UCSD-AML1 (cell line): ENCODE results near the gene ATXN2.
"Not testable (repeated sequence)": the region's sequence is repeated elsewhere in the genome, so short reads cannot be mapped to it uniquely, and the experiment has no call there.

Experiments
- DNase-seq: peaks from one replicate; lab custom pipeline; 2025; ENCODE audit not compliant: unreplicated experiment; lab: John Stamatoyannopoulos, UW

ATXN2 gene

GRCh38 chr12:111505601-111506036 lies 93.5 kb downstream of the ATXN2 start:
- no peak for DNase-seq

DNA sequence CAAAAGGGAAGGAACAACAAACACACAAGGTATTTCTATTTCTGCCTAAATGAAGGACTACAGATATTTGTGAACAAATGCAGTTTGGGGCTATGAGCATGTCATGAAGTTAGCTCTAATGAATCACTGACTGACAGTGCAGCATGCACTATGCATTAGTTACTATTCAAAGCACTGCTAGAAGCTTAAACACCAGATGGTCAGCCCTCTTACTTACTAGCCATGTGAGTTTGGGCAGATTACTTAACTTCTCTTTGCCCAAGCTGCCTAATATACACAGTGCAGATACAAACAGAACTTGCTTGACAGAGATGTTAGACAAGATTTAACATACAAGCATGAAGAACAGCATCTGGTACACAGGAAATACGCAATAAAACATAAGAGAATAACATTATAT lies 96.0 kb downstream of the ATXN2 start:
- DNase-seq: no peak

- DNase-seq: no peak
These were observed 104.4 kb downstream of the ATXN2 start for GRCh38 chr12:111494676-111495075.

DNA sequence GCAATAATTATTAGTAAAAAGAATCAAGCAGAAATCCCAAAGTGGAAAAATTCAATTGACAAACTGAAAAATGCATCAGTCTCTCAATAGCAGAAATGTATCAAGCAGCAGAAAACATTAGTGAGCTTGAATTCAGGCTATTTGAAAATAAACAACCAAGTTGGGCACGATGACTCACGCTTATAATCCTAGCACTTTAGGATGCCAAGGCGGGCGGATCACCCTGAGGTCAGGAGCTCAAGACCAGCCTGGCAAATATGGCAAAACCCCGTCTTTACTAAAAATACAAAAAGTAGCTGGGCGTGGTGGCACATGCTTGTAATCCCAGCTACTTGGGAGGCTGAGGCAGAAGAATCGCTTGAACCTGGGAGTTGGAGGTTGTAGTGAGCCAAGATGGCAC lies 106.1 kb downstream of the ATXN2 start:
- not testable (repeated sequence) for DNase-seq

DNA sequence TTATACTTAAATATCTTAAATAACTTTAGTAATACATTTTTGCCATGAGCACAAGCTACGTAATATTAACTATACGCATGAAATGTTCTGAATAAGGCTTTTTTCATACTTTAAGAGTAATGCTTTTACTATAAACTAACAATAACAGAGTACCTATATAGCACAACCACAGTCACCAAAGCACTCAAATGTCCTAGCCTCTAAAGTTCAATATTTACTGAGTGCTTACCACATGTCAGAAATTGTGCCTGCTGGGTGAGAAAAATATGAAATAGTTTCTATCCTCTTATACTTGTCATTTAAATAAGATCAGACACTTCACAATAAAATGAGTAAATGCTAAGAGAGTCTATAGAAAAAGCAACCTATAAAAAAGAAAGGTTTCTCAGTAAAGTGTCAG lies 110.3 kb downstream of the ATXN2 start:
- DNase-seq: no peak

GRCh38 chr12:111488271-111488670 lies 110.8 kb downstream of the ATXN2 start:
- DNase-seq: no peak

DNA sequence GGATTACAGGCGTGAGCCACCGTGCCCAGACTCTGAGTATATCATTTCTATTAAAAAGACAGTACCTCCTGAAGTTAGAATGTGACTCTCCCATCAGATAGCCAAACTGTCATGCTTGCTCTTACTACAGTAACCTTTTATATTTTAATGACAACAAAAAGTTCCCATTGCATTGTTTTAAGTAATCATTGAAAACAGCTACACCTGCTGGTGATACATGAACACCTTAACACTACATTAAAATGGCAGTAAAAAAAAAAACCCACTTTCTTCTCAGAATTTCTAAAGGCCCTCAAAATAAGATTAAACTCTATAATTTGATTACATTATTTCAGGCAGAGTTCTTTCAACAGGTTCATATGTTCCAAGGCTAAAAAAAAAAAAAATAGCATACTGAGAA lies 116.7 kb downstream of the ATXN2 start:
- DNase-seq: no peak

GRCh38 chr12:111471236-111471635 lies 127.9 kb downstream of the ATXN2 start:
- no peak for DNase-seq

DNA sequence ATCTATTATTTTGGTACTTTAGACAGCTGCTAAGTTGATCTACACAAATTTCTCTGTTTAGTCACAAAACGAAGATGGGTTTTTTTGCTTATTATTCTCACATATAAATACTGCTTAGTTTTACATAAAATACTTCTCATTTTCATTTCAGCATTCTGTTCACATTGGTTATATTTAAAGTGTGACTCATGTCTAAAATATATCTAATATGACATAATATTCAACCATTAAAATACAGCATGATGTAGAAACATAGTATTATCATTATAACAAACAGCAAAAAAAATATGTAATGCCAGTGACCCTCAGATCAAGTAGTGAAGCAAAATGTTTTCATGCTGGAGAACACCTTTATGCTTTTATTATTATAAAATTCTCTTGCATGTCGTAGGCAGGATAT lies 129.7 kb downstream of the ATXN2 start:
- DNase-seq: no peak

- DNase-seq: no peak
These were observed 131.3 kb downstream of the ATXN2 start for GRCh38 chr12:111467857-111468241.

DNA sequence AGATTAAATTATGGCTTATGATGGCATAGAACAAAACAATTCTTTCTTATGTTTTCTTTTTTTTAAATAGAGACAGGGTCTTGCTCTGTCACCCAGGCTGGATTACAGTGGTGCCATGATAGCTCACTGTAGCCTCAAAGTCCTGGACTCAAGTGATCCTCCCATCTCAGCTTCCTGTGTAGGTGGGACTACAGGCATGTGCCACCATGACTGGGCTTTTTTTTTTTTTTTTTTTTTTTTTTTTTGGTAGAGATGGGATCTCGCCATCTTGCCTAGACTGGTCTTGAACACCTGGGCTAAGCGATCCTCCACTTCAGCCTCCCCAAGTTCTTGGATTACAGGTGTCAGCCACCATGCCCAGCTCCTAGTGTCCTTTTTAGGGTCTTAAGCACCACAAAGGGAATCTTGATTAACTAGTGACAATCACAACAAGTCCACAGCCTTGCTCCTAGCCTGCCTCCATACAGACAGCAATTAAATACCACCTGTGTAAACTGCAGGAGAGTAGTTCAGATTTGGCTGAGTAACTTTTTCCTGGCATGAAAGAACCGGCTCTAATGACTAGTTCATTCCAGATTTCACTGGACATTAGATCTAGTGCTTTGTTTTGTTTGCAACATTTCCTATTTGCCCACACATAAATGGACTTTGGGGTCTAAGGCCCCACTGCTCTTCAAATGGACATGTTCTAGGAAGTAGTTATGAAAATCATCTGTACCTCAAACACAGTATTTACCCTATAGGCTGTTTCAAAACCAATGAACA lies 131.8 kb downstream of the ATXN2 start:
- DNase-seq: no peak

DNA sequence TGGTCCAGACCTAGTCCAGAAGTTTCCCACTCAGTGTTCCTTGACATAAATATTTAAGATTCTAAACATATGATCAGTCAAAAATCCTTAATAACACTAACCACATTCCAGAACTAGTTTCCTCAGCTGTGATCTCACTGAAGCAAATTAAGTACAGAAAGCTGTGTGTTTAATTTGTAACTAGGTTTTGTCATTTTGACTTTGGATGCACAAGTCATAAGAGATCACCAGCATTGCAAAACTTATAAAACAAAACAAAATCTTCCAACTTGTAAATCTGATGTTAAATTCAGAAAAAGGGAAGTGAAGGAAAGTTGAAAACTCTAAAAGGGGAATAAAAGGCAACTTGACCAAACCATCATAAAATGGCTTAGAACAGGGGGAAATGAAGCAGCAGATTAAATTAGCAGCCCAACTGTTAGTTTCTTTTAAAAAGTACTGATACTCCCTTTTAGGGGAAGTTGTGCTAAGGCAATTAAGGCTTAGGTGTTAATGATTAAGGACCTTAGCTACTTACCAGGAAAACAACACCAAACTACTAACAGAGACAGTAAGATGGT lies 136.8 kb downstream of the ATXN2 start:
- no peak for DNase-seq

GRCh38 chr12:111460111-111460510 lies 139.0 kb downstream of the ATXN2 start:
- DNase-seq: not testable (repeated sequence)

- no peak for DNase-seq
These were observed 140.5 kb downstream of the ATXN2 start for GRCh38 chr12:111458546-111459172.

- no peak for DNase-seq
These were observed 141.5 kb downstream of the ATXN2 start for GRCh38 chr12:111457577-111457976.

DNA sequence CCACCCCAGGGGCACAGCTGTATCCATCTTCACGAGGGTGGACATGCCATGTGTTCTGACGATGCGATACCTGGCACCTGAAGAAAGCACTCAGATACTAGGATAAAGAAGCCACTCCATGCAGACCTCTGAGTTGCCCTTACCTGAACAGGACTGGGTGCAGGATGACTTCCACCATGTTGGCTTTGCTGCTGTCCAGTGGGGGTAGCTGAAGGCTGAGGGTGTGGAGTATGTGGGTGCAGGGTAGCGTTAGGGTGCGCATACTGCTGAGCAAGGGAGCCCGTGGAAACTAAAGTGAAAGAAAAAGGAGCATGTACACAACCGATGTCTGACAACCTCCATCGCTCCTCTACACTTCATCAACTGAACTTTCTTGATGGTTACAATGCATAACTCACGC lies 142.0 kb downstream of the ATXN2 start:
- no peak for DNase-seq

GRCh38 chr12:111455448-111456320 lies 143.4 kb downstream of the ATXN2 start:
- no peak for DNase-seq

GRCh38 chr12:111454716-111455447 lies 144.2 kb downstream of the ATXN2 start:
- DNase-seq: no peak

DNA sequence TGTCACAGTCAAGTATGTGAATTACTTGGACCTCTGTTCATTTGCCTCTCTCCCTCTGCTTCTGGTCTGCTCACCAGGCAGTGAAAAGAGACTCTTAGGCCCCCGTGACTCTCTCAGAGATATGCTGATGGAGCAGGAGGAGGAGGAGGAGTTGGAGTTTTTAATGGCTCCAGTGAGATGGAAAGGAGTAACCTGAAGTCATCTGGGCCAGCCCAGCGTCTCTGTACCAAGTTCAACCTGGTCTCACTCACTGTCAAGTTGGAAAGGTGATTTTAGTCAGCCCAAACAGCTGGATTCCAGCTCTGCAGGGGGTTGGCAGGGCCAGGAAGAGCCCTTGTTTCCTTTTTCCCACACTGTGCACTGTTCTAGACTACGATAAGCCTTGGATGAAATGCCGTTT lies 144.8 kb downstream of the ATXN2 start:
- DNase-seq: no peak

DNA sequence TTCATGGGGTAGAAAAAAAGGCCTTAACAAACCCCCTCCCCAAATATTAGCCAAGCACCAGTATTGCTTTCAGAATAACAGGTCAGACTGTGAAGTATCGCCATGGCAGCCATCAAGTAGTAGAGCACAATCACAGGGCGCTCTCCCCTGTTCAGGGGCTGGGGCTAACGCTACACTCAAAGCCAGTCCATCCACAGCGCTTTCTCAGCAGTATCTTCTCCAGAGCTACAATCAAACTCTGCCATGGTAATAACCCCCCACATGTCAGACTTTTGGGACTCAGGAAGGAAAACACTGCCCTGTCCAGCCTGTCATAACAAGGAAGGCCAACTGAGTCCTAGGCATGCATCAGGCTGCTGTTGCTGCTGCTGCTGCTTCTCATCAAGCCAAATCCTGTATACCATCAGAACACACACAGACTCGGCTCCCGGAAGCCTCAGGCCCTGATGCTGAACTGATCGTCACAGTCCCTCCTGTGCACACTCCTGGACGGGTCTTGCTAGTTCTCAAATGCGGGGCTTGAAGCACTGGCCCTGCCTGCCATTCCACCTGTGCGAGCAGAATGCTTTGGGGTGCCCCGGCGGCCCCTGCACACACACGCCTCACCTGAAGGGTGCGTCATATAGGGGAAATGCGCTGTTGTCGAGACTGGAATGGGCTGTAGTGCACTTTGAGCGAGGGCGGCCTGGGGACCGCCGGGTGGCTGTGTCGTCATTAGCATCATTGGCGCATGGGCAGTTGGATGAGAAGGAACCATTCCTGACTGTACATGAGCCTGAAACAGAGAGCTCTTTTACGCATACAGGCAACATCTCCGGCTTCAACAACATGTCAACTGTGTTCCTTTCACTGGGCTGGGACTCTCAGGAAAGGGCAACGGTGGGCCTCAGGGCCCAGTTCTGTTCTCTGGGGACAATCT lies 145.8 kb downstream of the ATXN2 start:
- no peak for DNase-seq
